ENCODE results near the gene ISCU.
A peak's percentile ranks its signal among the peaks of the same experiment; 100 is the strongest.

Gene ISCU

DNA sequence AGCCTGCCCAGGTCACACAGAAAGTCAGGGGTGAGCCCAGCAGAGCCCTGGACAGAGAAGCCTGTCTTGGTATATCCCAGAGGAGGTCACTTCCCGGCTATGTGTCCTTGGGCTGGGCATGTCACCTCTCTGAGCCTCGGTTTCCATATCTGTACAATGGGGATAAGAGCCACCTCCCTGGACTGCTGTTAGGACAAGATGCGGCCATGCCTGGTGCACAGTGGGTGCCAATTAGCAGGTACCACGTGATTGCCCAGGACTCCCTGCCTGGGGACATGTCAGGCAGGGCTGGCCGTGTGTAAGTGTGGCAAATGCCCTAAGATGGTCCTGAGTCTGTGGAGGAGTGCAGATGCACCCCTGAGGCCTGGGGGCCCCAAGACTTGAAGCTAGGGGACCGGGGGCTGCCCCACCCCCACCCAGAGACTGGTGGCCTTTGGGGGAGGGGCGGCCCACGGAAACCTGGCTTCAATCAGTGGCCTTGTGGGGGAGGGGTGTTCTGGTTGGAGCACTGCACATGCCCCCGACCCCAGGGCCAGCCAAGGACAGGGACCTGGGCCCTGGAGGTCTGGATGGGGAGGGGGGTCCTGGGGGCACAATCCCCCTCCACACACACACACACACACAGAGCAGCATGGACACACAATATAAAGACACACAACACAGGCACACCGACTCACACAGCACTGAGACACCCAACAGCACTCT is 34.6 kb downstream of the ISCU start:
- Histone ChIP-seq H3K27me3 (ENCODE audit: control insufficient read depth in 2 of 2, insufficient read depth in 2 of 2, low read length in 2 of 2) (no peaks in the 10 kb centered on the region), H3K36me3 (ENCODE audit: control insufficient read depth in 2 of 2, insufficient read depth in 2 of 2, low read length in 2 of 2) (no peaks in the 10 kb centered on the region), H3K4me1 (ENCODE audit: control insufficient read depth in 2 of 2, insufficient read depth in 2 of 2, low read length in 2 of 2) (peaks cover 0 to 3% of the 10 kb centered on the region in 2 donors), H3K4me3 (ENCODE audit: low read length in 2 of 2) (peak overlapping the region; percentile 24 to 68), H3K9ac (ENCODE audit: low read depth in 1 of 2, low read length in 2 of 2) (no peak overlapping the region), H3K9me3 (ENCODE audit: control insufficient read depth in 2 of 2, low read length in 2 of 2) (no peaks in the 10 kb centered on the region), H3K27ac (ENCODE audit: low read depth in 2 of 2, low read length in 2 of 2) (peak overlapping the region; percentile 38 to 39)

DNA sequence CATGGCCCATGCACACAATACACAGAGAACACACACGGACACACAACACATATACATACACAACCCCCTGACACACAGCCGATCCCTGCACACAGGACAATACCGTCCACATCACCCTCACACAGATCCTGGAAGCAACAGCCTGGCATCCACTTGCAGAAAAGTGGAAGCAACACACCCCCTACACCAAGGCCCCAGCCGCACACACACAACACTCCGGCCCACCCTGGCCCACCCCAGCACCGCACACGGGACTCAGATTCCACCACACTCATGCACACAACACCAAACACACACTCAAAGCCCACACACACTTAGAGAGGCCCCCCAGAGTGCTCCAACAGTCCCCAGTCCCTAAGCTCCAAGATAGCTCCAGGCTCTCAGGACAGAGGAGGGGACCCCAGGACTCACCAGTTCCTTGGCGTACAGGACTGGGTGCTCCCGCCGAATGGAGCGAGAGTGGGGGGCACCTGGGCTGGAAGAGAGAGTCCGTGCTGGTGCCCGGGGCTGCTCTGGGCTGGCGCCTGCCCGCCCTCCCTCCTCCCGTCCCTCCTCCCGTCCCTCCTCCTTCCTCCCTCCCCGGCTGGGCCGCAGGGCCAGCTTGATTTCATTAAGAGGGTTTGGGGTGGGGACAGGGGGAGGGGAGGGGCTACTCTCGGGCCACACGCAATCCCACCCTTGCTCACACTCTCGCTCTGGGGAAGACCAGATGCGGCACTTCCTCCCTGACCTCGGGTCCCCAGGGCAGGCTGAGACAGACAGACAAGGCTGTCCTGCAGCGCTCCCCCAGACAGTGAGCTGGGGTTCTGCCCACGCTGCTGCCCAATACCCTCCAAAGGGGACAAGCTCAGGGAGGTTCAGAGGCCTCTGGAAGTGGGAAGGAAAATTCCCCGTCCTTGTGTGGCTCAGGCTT is 35.4 kb downstream of the ISCU start, which contains the start of gene TMEM119:
TSS of gene TMEM119 (minus strand) at position 526 of the 913 bp plus-strand sequence. CDS start 5,701 bp downstream, outside the sequence.
- peaks cover 0 to 3% of the 10 kb centered on the region in 2 donors for H3K4me1 ChIP-seq (ENCODE audit: control insufficient read depth in 2 of 2, insufficient read depth in 2 of 2, low read length in 2 of 2)
- no peaks in the 10 kb centered on the region for H3K36me3 ChIP-seq (ENCODE audit: control insufficient read depth in 2 of 2, insufficient read depth in 2 of 2, low read length in 2 of 2)
- peak within 1 kb of the TSS; percentile 52 to 56 for H3K27ac ChIP-seq (ENCODE audit: low read depth in 2 of 2, low read length in 2 of 2)
- no peaks in the 10 kb centered on the region for H3K9me3 ChIP-seq (ENCODE audit: control insufficient read depth in 2 of 2, low read length in 2 of 2)
- no peaks in the 10 kb centered on the region for H3K27me3 ChIP-seq (ENCODE audit: control insufficient read depth in 2 of 2, insufficient read depth in 2 of 2, low read length in 2 of 2)
- peak within 1 kb of the TSS; percentile 24 to 68 for H3K4me3 ChIP-seq (ENCODE audit: low read length in 2 of 2)
- peak within 1 kb of the TSS in 1 of 2 donors; percentile 52 for H3K9ac ChIP-seq (ENCODE audit: low read depth in 1 of 2, low read length in 2 of 2)

DNA sequence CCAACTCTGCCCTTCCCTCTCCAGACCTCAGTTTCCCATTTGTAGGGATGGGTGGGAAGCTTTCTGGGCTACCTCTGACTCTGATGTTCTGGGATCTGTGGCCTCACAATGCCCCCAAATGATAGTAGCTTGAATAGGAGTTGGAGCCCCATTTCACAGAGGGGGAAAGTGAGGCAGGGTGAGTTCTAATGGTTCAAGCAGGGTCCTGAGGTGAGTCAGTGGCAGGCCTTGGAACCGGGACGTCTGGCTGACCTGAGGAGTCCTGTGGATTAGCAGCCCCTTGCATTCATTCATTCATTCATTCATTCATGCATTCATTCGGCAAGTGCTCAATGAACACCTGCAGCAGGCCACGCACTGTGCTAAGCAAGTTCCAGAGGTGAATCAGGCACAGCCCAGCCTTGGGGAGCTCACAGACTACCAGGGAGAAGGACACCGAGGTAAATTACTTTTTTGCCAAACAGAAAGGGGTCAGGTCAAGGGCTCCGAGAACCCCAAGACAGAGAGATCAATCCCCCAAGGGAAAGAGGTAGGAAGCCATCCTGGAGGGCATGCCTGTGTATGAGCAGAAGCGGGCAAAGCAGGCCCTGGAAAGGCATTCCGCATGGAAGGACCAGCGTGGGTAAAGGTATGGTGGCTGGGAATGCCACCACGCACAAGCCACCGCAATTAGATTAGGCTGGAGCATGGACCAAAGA is 36.3 kb downstream of the ISCU start:
- Histone ChIP-seq H3K9me3 (ENCODE audit: control insufficient read depth in 2 of 2, low read length in 2 of 2) (no peaks in the 10 kb centered on the region), H3K9ac (ENCODE audit: low read depth in 1 of 2, low read length in 2 of 2) (no peak overlapping the region), H3K4me1 (ENCODE audit: control insufficient read depth in 2 of 2, insufficient read depth in 2 of 2, low read length in 2 of 2) (peaks cover 0 to 3% of the 10 kb centered on the region in 2 donors), H3K27me3 (ENCODE audit: control insufficient read depth in 2 of 2, insufficient read depth in 2 of 2, low read length in 2 of 2) (no peaks in the 10 kb centered on the region), H3K27ac (ENCODE audit: low read depth in 2 of 2, low read length in 2 of 2) (peak overlapping the region; percentile 52 to 56), H3K4me3 (ENCODE audit: low read length in 2 of 2) (no peak overlapping the region), H3K36me3 (ENCODE audit: control insufficient read depth in 2 of 2, insufficient read depth in 2 of 2, low read length in 2 of 2) (no peaks in the 10 kb centered on the region)

DNA sequence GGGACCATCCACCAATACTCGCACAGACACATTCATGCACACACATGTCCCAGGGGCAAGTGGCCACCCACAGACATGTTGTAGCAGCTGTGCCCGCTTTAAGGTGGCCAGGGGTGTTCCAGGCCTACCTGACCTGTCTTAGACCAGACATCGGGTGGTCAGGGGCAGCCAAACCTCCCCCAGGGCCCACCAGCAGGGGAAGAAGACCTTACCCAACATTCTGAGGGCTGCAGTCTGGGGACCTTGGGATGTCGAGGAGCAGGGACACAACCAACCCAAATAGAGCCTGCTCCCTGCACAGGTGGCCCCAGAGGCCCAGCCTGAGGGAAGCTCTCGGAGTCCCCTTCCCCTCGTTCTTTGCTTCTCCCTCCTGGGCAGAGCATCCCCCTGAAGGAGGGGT is 37.1 kb downstream of the ISCU start:
- no peak overlapping the region for H3K9ac ChIP-seq (ENCODE audit: low read depth in 1 of 2, low read length in 2 of 2)
- H3K27ac ChIP-seq (ENCODE audit: low read depth in 2 of 2, low read length in 2 of 2): no peak overlapping the region
- peaks cover 0 to 3% of the 10 kb centered on the region in 2 donors for H3K4me1 ChIP-seq (ENCODE audit: control insufficient read depth in 2 of 2, insufficient read depth in 2 of 2, low read length in 2 of 2)
- H3K27me3 ChIP-seq (ENCODE audit: control insufficient read depth in 2 of 2, insufficient read depth in 2 of 2, low read length in 2 of 2): no peaks in the 10 kb centered on the region
- no peaks in the 10 kb centered on the region for H3K9me3 ChIP-seq (ENCODE audit: control insufficient read depth in 2 of 2, low read length in 2 of 2)
- H3K36me3 ChIP-seq (ENCODE audit: control insufficient read depth in 2 of 2, insufficient read depth in 2 of 2, low read length in 2 of 2): no peaks in the 10 kb centered on the region
- H3K4me3 ChIP-seq (ENCODE audit: low read length in 2 of 2): no peak overlapping the region

DNA sequence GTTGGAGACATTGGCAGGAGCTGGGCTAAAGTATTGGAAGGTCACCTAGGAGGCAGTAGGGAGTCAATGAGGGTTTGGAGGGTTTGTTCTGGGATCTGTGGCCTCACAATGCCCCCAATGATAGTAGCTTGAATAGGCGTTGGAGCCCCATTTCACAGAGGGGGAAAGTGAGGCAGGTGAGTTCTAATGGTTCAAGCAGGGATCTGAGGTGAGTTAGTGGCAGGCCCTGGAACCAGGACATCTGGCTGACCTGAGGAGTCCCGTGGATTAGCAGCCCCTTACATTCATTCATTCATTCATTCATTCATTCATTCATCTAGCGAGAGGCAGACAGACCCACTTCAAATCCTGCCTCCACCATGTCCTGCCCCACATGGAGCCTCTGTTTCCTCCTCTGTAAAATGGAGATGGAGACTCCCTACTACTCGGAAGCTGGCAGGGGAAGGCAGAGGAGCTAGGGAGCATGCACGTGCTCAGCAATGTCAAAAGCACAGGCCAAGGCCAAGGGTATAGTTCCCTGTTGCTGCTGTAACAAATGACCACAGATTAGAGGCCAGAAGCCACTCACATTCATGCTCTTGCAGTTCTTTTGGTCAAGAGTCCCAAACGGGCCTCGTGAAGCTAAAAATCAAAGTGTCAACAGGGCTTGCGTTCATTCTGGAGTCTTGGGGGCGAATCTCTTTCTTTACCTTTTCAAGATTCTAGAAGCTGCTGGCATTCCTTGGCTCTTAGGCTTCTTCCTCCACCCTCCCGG is 37.7 kb downstream of the ISCU start:
- H3K36me3 ChIP-seq (ENCODE audit: control insufficient read depth in 2 of 2, insufficient read depth in 2 of 2, low read length in 2 of 2): no peaks in the 10 kb centered on the region
- H3K27ac ChIP-seq (ENCODE audit: low read depth in 2 of 2, low read length in 2 of 2): no peak overlapping the region
- no peak overlapping the region for H3K9ac ChIP-seq (ENCODE audit: low read depth in 1 of 2, low read length in 2 of 2)
- no peaks in the 10 kb centered on the region for H3K27me3 ChIP-seq (ENCODE audit: control insufficient read depth in 2 of 2, insufficient read depth in 2 of 2, low read length in 2 of 2)
- H3K4me3 ChIP-seq (ENCODE audit: low read length in 2 of 2): no peak overlapping the region
- H3K4me1 ChIP-seq (ENCODE audit: control insufficient read depth in 2 of 2, insufficient read depth in 2 of 2, low read length in 2 of 2): peaks cover 0 to 3% of the 10 kb centered on the region in 2 donors
- H3K9me3 ChIP-seq (ENCODE audit: control insufficient read depth in 2 of 2, low read length in 2 of 2): no peaks in the 10 kb centered on the region

DNA sequence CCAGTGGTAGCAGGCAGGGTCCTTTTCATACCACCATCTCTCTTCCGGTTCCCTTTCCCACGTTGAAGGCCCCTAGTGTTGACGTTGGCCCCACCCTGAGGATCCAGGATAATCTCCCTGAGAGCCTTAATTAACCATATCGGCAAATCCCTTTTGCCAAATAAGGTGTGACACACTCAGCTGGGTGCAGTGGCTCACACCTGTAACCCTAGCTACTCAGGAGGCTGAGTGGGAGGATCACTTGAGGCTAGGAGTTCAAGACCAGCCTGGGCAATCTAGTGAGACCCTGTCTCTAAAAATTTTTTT is 38.3 kb downstream of the ISCU start:
- Histone ChIP-seq H3K4me3 (ENCODE audit: low read length in 2 of 2) (no peak overlapping the region), H3K4me1 (ENCODE audit: control insufficient read depth in 2 of 2, insufficient read depth in 2 of 2, low read length in 2 of 2) (peaks cover 0 to 1% of the 10 kb centered on the region in 2 donors), H3K9me3 (ENCODE audit: control insufficient read depth in 2 of 2, low read length in 2 of 2) (no peaks in the 10 kb centered on the region), H3K36me3 (ENCODE audit: control insufficient read depth in 2 of 2, insufficient read depth in 2 of 2, low read length in 2 of 2) (no peaks in the 10 kb centered on the region), H3K27ac (ENCODE audit: low read depth in 2 of 2, low read length in 2 of 2) (no peak overlapping the region), H3K27me3 (ENCODE audit: control insufficient read depth in 2 of 2, insufficient read depth in 2 of 2, low read length in 2 of 2) (no peaks in the 10 kb centered on the region), H3K9ac (ENCODE audit: low read depth in 1 of 2, low read length in 2 of 2) (no peak overlapping the region)

DNA sequence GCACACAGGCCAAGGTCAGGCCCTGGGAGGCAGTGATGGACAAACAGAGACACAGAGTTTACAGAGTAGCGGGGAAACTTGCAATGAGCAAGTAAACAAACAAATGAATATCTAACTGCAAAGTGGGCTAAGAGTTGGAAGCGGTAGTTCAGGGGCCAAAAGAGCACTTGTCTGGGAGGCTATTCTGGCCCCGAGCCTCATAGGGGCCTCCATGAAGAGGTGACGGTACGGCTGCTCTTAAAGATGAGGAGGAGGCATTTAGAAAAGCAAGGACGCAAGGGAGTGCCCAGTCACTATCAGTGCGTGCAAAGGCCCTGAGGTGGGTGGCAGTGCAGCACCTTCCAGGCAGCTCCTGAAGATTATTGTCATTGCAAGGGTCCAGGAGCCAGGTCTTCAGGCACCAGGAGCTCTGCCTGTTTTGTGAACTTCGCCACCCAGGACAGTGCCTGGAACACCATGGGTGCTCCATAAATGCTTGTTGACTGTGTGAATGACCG is 39.9 kb downstream of the ISCU start:
- Histone ChIP-seq H3K4me3 (ENCODE audit: low read length in 2 of 2) (no peak overlapping the region), H3K4me1 (ENCODE audit: control insufficient read depth in 2 of 2, insufficient read depth in 2 of 2, low read length in 2 of 2) (no peaks in the 10 kb centered on the region), H3K27me3 (ENCODE audit: control insufficient read depth in 2 of 2, insufficient read depth in 2 of 2, low read length in 2 of 2) (no peaks in the 10 kb centered on the region), H3K27ac (ENCODE audit: low read depth in 2 of 2, low read length in 2 of 2) (no peak overlapping the region), H3K9ac (ENCODE audit: low read depth in 1 of 2, low read length in 2 of 2) (no peak overlapping the region), H3K9me3 (ENCODE audit: control insufficient read depth in 2 of 2, low read length in 2 of 2) (no peaks in the 10 kb centered on the region), H3K36me3 (ENCODE audit: control insufficient read depth in 2 of 2, insufficient read depth in 2 of 2, low read length in 2 of 2) (no peaks in the 10 kb centered on the region)

DNA sequence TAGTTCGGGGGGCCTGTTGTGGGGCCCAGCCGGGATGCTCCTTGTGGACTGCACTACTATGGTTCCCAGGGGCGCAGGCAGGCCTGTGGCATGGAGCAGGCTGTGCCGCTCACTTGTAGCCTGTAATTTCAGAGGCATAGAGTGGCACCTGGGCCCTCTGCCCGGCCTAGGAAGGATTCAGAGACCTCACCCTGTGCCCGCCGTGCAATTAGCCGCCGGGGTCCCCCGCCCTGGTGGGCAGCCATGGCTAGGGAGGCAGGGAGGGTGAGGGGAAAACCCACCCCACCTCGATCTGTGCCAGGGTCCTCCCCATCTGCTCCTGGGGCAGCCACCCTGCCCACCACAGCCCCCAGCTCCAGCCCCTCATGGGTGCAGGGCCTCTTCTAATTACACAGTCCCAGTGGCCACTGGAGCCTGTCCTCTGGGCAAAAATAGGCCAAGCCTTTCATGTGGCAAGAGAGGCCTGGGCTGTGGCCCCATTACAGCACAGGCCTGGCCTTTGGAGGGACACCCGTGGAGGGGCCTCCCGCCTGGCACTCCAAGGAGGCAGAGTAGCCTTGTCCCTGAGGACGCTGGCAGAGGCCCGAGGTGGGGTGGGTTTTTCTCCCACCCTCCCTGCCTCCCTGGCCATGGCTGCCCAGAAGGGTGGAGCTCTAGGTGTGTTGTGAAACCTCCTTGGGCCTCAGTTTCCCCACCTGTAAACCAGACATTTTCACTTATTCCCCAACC is 40.7 kb downstream of the ISCU start:
- Histone ChIP-seq H3K9me3 (ENCODE audit: control insufficient read depth in 2 of 2, low read length in 2 of 2) (no peaks in the 10 kb centered on the region), H3K27me3 (ENCODE audit: control insufficient read depth in 2 of 2, insufficient read depth in 2 of 2, low read length in 2 of 2) (no peaks in the 10 kb centered on the region), H3K9ac (ENCODE audit: low read depth in 1 of 2, low read length in 2 of 2) (no peak overlapping the region), H3K27ac (ENCODE audit: low read depth in 2 of 2, low read length in 2 of 2) (no peak overlapping the region), H3K4me1 (ENCODE audit: control insufficient read depth in 2 of 2, insufficient read depth in 2 of 2, low read length in 2 of 2) (no peaks in the 10 kb centered on the region), H3K4me3 (ENCODE audit: low read length in 2 of 2) (no peak overlapping the region), H3K36me3 (ENCODE audit: control insufficient read depth in 2 of 2, insufficient read depth in 2 of 2, low read length in 2 of 2) (no peaks in the 10 kb centered on the region)

DNA sequence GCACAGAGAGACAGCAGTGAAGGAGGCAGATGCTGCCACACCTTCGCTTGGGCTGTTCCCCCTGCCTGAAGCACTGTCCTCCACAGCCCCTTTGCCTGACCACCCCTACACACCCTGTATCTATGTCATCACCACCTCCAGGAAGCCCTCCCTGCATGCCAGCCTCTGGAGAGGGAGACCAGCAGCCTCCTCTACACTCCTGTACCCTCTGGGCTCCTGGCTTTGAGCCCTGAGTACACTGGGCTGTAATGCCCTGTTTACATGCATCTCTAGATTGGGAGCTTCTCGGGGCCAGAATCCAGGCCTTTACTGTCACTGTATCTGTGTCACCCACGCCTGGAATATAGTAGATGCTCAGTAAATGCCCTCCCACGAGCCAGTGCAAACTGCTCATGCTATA is 41.3 kb downstream of the ISCU start:
- no peaks in the 10 kb centered on the region for H3K36me3 ChIP-seq (ENCODE audit: control insufficient read depth in 2 of 2, insufficient read depth in 2 of 2, low read length in 2 of 2)
- no peaks in the 10 kb centered on the region for H3K4me1 ChIP-seq (ENCODE audit: control insufficient read depth in 2 of 2, insufficient read depth in 2 of 2, low read length in 2 of 2)
- H3K27me3 ChIP-seq (ENCODE audit: control insufficient read depth in 2 of 2, insufficient read depth in 2 of 2, low read length in 2 of 2): no peaks in the 10 kb centered on the region
- H3K4me3 ChIP-seq (ENCODE audit: low read length in 2 of 2): no peak overlapping the region
- no peaks in the 10 kb centered on the region for H3K9me3 ChIP-seq (ENCODE audit: control insufficient read depth in 2 of 2, low read length in 2 of 2)
- no peak overlapping the region for H3K9ac ChIP-seq (ENCODE audit: low read depth in 1 of 2, low read length in 2 of 2)
- no peak overlapping the region for H3K27ac ChIP-seq (ENCODE audit: low read depth in 2 of 2, low read length in 2 of 2)

Data from mucosa of rectum (tissue), 2 donors.